B cell (primary cell): ENCODE results near the gene UCN3. TPM values are rescaled to one million over a fixed set of nuclear protein-coding genes. Genes with fewer than 3 reads are reported as not detected.

Experiments used
- ATAC-seq: fragments of 200-7000 bp; cut with Tn5 transposase; one replicate; pipeline ENCODE4 v1.10.0; 2021; ENCODE audit warnings: low read depth, mild to moderate bottlenecking, moderate number of reproducible peaks, moderate library complexity
- CTCF ChIA-PET: fragments of 350-600 bp; sonication (Branson Sonifier 250); formaldehyde crosslinking; loops from one replicate; lab custom pipeline; 2021; ENCODE audit warnings: antibody characterized with exemption, inconsistent platforms; lab: Charles Lee
- POLR2A ChIA-PET: fragments of 350-600 bp; sonication (Branson Sonifier 250); formaldehyde crosslinking; loops from one replicate; lab custom pipeline; 2021; ENCODE audit warnings: antibody characterized with exemption; lab: Charles Lee
- DNase-seq: peaks from one replicate; pipeline ENCODE4 v3.0.0; 2013
- H2AFZ ChIP-seq: 2 replicates; pipeline ENCODE4 v1.6.1; 2012; ENCODE audit warnings: mild to moderate bottlenecking, low read depth, low read length; ENCODE audit not compliant: insufficient read depth, poor library complexity, severe bottlenecking
- H3K27ac ChIP-seq, 2 donors: 1 replicate in 1 of 2; 2 replicates in 1 of 2; pipeline ENCODE4 v1.5.1; 2012 to 2013; ENCODE audit warnings: low read length in 2 of 2, mild to moderate bottlenecking in 2 of 2, moderate library complexity in 1 of 2
- H3K27me3 ChIP-seq, 4 experiments: fragments of 200-600 bp in 1 of 4; sonication (generic) in 1 of 4; replicated peaks in 1 of 4; 1 replicate in 2 of 4; 2 replicates in 2 of 4; pipeline versions ENCODE4 v1.6.1 to v1.7.0; 2013 to 2016; ENCODE audit warnings: low read length in 3 of 4, mild to moderate bottlenecking in 2 of 4, mixed read lengths in 1 of 4, moderate library complexity in 1 of 4; ENCODE audit not compliant: insufficient read depth in 4 of 4, control insufficient read depth in 3 of 4; ENCODE audit errors: control extremely low read depth in 1 of 4
- H3K36me3 ChIP-seq, 2 experiments: replicated peaks in 1 of 2; 1 replicate in 1 of 2; 2 replicates in 1 of 2; pipeline versions ENCODE4 v1.6.1 to v1.7.1; 2013; ENCODE audit warnings: low read length in 1 of 2; ENCODE audit not compliant: insufficient read depth in 2 of 2, control insufficient read depth in 1 of 2; ENCODE audit errors: control extremely low read depth in 1 of 2, extremely low read depth in 1 of 2
- H3K4me1 ChIP-seq, 2 donors: fragments of 200-600 bp in 1 of 2; sonication (generic) in 1 of 2; 1 replicate in 1 of 2; 2 replicates in 1 of 2; pipeline versions ENCODE4 v1.5.1 to v1.6.1; 2013 to 2017; ENCODE audit warnings: low read length in 2 of 2; ENCODE audit not compliant: control insufficient read depth in 2 of 2, insufficient read depth in 2 of 2
- H3K4me2 ChIP-seq: replicated peaks from 2 replicates; pipeline ENCODE3; 2012; ENCODE audit warnings: mild to moderate bottlenecking, low read depth, low read length; ENCODE audit not compliant: poor library complexity, severe bottlenecking
- H3K4me3 ChIP-seq, 5 experiments: fragments of 200-600 bp in 1 of 5; sonication (generic) in 1 of 5; 1 replicate in 3 of 5; 2 replicates in 2 of 5; pipeline versions ENCODE4 v1.5.1 to v1.7.0; 2011 to 2016; ENCODE audit warnings: low read length in 4 of 5, mild to moderate bottlenecking in 4 of 5, low read depth in 2 of 5, control low read depth in 1 of 5, moderate library complexity in 1 of 5; ENCODE audit not compliant: insufficient read depth in 1 of 5; ENCODE audit errors: control extremely low read depth in 1 of 5, extremely low read depth in 1 of 5
- H3K79me2 ChIP-seq: fragments of 200-600 bp; sonication (generic); one replicate; pipeline ENCODE4 v1.6.0; 2016; ENCODE audit warnings: low read length; ENCODE audit not compliant: control insufficient read depth, insufficient read depth
- H3K9ac ChIP-seq: fragments of 200-600 bp; sonication (generic); 2 replicates; pipeline ENCODE4 v1.6.1; 2017; ENCODE audit warnings: mild to moderate bottlenecking, low read length, moderate library complexity
- H3K9me3 ChIP-seq, 3 donors: one replicate each; pipeline versions ENCODE4 v1.6.1 to v1.7.1; 2013; ENCODE audit warnings: low read length in 2 of 3; ENCODE audit not compliant: control insufficient read depth in 2 of 3, insufficient read depth in 1 of 3; ENCODE audit errors: control extremely low read depth in 1 of 3
- H4K20me1 ChIP-seq: 2 replicates; pipeline ENCODE4 v1.6.0; 2012; ENCODE audit warnings: mild to moderate bottlenecking, low read length; ENCODE audit not compliant: insufficient read depth, control insufficient read depth, poor library complexity, severe bottlenecking
- H3K27ac Mint-ChIP-seq: one replicate; pipeline ENCODE4 v1.8.0; 2021; ENCODE audit warnings: mixed read lengths
- H3K27me3 Mint-ChIP-seq: one replicate; pipeline ENCODE4 v1.8.0; 2021; ENCODE audit warnings: mixed read lengths
- H3K4me1 Mint-ChIP-seq: one replicate; pipeline ENCODE4 v1.8.0; 2021; ENCODE audit warnings: mixed read lengths
- H3K4me3 Mint-ChIP-seq: one replicate; pipeline ENCODE4 v1.8.0; 2021; ENCODE audit warnings: mixed read lengths
- H3K9me3 Mint-ChIP-seq: one replicate; pipeline ENCODE4 v1.8.0; 2022; ENCODE audit warnings: mixed read lengths; ENCODE audit not compliant: insufficient read depth
- EZH2 ChIP-seq: IDR thresholded peaks from 2 replicates; pipeline ENCODE4 v1.6.1; 2012; ENCODE audit warnings: borderline replicate concordance, low read depth, mild to moderate bottlenecking, moderate library complexity, low read length; ENCODE audit not compliant: insufficient read depth, poor library complexity, severe bottlenecking
- WGBS: methylation state at CpG from one replicate; pipeline ENCODE4 v1.1.5; 2013; ENCODE audit warnings: missing lambda C conversion rate; ENCODE audit not compliant: insufficient coverage; 5-methylcytosine and 5-hydroxymethylcytosine counted together
- intact Hi-C: fragments of 100-400 bp; cut with micrococcal nuclease; formaldehyde crosslinking; loops from one replicate; pipeline ENCODE4 v1.10.0; 2022
- polyA plus RNA-seq: library from polyadenylated mRNA; depleted of rRNA; stranded (reverse); fragments of >200 nt; gene quantifications from 2 replicates; pipeline ENCODE4 v1.2.3, GENCODE V29; 2012
- total RNA-seq, 2 donors: library from RNA; stranded (reverse); fragments of 120-200 nt in 1 of 2; gene quantifications; 1 replicate in 1 of 2; 2 replicates in 1 of 2; pipeline versions ENCODE4 v1.2.3 to v1.2.4, GENCODE V29; 2013 to 2022
- TF ChIP-seq, protein P1 (sequence below): fragments of 200-600 bp; IDR thresholded peaks from one replicate; pipeline ENCODE4 v1.8.0; 2022; ENCODE audit warnings: antibody characterized with exemption, mild to moderate bottlenecking

UCN3 gene
- total and polyA plus RNA-seq, 2 donors (not counting 1 experiment from before 2014, with no cell fraction given): not detected

DNA sequence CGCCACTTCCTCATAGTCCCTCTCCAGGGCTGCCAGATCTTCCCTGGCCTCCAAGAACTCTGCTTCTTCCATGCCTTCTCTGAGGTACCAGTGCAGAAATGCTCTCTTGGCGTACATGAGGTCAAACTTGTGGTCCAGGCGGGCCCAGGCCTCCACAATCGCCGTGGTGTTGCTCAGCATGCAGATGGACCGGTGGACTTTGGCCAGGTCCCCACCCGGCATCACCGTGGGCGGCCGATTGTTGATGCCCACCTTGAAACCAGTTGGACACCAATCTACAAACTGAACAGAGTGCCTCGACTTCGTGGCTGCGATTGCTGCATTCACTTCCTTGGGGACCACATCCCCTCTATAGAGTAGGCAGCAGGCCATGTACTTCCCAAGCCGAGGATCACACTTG, 28.8 kb downstream of the UCN3 start:
- ChIA-PET CTCF (no interaction called here), POLR2A (no interaction called here)
- WGBS: 88% methylated on average over 14 of the region's 14 CpGs
- ATAC-seq (no peak), DNase-seq (no peak)
- Histone ChIP-seq H3K4me1 (no peaks in the 10 kb centered on the region), H3K36me3 (no peaks in the 10 kb centered on the region), H3K4me3 (no peak overlapping the region), H3K4me2 (no peak overlapping the region), H4K20me1 (no peaks in the 10 kb centered on the region), H3K27me3 (peaks cover 0 to 3% (median 0%) of the 10 kb centered on the region in 4 experiments), H2AFZ (no peak overlapping the region), H3K27ac (no peak overlapping the region), H3K9ac (no peak overlapping the region), H3K9me3 (peaks cover 1 to 24% (median 6%) of the 10 kb centered on the region in 3 donors), H3K79me2 (no peaks in the 10 kb centered on the region)
- Mint-ChIP-seq H3K9me3 (peaks cover 17% of the 10 kb centered on the region), H3K27ac (peak overlapping the region; percentile 22), H3K27me3 (peaks cover 19% of the 10 kb centered on the region), H3K4me1 (no peaks in the 10 kb centered on the region), H3K4me3 (no peak overlapping the region)
- intact Hi-C loops: no loop called here
- TF ChIP-seq, protein P1, sequence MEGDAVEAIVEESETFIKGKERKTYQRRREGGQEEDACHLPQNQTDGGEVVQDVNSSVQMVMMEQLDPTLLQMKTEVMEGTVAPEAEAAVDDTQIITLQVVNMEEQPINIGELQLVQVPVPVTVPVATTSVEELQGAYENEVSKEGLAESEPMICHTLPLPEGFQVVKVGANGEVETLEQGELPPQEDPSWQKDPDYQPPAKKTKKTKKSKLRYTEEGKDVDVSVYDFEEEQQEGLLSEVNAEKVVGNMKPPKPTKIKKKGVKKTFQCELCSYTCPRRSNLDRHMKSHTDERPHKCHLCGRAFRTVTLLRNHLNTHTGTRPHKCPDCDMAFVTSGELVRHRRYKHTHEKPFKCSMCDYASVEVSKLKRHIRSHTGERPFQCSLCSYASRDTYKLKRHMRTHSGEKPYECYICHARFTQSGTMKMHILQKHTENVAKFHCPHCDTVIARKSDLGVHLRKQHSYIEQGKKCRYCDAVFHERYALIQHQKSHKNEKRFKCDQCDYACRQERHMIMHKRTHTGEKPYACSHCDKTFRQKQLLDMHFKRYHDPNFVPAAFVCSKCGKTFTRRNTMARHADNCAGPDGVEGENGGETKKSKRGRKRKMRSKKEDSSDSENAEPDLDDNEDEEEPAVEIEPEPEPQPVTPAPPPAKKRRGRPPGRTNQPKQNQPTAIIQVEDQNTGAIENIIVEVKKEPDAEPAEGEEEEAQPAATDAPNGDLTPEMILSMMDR: no peak
- TF ChIP-seq EZH2: no peak

DNA sequence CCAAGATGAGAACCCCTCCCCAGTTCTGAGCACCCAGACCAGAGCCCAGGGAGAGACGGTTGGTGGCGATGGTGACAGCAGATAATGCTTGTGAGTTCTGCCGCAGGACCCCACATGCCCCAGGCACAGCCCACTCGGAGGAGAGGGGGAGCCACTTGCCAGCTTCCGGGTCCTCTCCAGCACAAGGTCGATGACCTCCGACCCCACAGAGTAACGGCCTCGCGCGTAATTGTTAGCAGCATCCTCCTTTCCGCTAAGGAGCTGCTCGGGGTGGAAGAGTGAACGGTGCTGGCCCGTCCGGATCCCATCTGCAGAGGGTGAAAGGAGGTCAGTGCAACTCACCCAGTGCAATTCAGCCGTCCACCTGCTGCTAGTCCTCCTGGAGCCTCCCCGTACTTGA, 30.4 kb downstream of the UCN3 start:
- WGBS: 98% methylated on average over 17 of the region's 18 CpGs
- H3K27me3 Mint-ChIP-seq: peaks cover 33% of the 10 kb centered on the region
- ChIA-PET POLR2A (no interaction called here), CTCF (no interaction called here)
- H3K9ac ChIP-seq: no peak overlapping the region
- no peaks in the 10 kb centered on the region for H3K79me2 ChIP-seq
- TF ChIP-seq EZH2: no peak
- TF ChIP-seq, protein P1: no peak
- H3K27ac ChIP-seq: no peak overlapping the region
- no peaks in the 10 kb centered on the region for H3K4me1 Mint-ChIP-seq
- H4K20me1 ChIP-seq: no peaks in the 10 kb centered on the region
- H3K27me3 ChIP-seq: peaks cover 0 to 3% (median 0%) of the 10 kb centered on the region in 4 experiments
- no peak overlapping the region for H3K4me3 ChIP-seq
- H3K4me3 Mint-ChIP-seq: no peak overlapping the region
- no peak overlapping the region for H3K4me2 ChIP-seq
- ATAC-seq (no peak), DNase-seq (no peak)
- H3K4me1 ChIP-seq: no peaks in the 10 kb centered on the region
- no peak overlapping the region for H2AFZ ChIP-seq
- intact Hi-C loops: no loop called here
- H3K27ac Mint-ChIP-seq: no peak overlapping the region
- H3K9me3 ChIP-seq: peaks cover 1 to 14% (median 6%) of the 10 kb centered on the region in 3 donors
- H3K9me3 Mint-ChIP-seq: peaks cover 10% of the 10 kb centered on the region
- H3K36me3 ChIP-seq: no peaks in the 10 kb centered on the region
